Esophagus squamous epithelium (tissue), 4 donors: ENCODE measurements around the gene METTL25.

Experiments
- POLR2A ChIP-seq, 4 donors: fragments of 450-650 bp; IDR thresholded peaks; one replicate each; pipeline ENCODE4 v1.6.1; 2017; ENCODE audit warnings: antibody characterized with exemption in 4 of 4, mild to moderate bottlenecking in 4 of 4, moderate library complexity in 3 of 4
- TF ChIP-seq, protein P1 (sequence below), 6 experiments: fragments of 450-650 bp in 4 of 6; fragments of 200-600 bp in 2 of 6; sonication (generic) in 2 of 6; IDR thresholded peaks; one replicate each; pipeline ENCODE4 v1.5.1; 2016 to 2019; ENCODE audit warnings: antibody characterized with exemption in 6 of 6, mild to moderate bottlenecking in 4 of 6, moderate library complexity in 4 of 6

DNA sequence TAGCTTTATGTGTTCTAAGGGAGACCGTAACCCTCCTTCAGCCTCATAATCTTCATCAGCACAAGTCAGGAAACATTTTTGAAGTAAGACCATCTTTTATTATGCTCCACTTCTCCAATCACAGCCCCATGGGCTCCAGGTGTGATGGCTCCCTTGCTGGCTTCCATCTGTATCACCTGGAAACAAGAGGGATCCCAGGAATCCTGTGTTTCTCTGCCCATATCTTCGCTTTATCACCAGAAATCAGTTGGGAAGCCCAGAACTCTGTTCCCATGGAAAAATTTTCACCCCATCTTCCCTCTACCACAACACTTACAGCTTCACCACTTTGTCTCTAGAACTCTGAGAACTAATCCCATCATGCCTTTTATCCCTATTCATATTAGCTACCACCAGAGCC, 68.3 kb downstream of the METTL25 start:
- TF ChIP-seq, protein P1, sequence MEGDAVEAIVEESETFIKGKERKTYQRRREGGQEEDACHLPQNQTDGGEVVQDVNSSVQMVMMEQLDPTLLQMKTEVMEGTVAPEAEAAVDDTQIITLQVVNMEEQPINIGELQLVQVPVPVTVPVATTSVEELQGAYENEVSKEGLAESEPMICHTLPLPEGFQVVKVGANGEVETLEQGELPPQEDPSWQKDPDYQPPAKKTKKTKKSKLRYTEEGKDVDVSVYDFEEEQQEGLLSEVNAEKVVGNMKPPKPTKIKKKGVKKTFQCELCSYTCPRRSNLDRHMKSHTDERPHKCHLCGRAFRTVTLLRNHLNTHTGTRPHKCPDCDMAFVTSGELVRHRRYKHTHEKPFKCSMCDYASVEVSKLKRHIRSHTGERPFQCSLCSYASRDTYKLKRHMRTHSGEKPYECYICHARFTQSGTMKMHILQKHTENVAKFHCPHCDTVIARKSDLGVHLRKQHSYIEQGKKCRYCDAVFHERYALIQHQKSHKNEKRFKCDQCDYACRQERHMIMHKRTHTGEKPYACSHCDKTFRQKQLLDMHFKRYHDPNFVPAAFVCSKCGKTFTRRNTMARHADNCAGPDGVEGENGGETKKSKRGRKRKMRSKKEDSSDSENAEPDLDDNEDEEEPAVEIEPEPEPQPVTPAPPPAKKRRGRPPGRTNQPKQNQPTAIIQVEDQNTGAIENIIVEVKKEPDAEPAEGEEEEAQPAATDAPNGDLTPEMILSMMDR (IDR thresholded peaks at IDR 0.05): no peak
- no peak for TF ChIP-seq POLR2A (IDR thresholded peaks at IDR 0.05)
